Natural killer cell (primary cell): Measurements from ENCODE around the gene ZNF512. TPM values are rescaled to one million over a fixed set of nuclear protein-coding genes. Genes with fewer than 3 reads are reported as not detected.
"Not testable (repeated sequence)": the region's sequence is repeated elsewhere in the genome, so short reads cannot be mapped to it uniquely, and the experiment has no call there.

Experiments
- ATAC-seq, 3 donors: fragments of 150-1000 bp in 2 of 3; fragments of 200-7000 bp in 1 of 3; cut with Tn5 transposase; 1 replicate in 1 of 3; 2 replicates in 2 of 3; pipeline ENCODE4 v1.10.0; 2021; ENCODE audit warnings: mild to moderate bottlenecking in 2 of 3, moderate library complexity in 2 of 3
- DNase-seq, 2 donors: peaks; one replicate each; pipeline versions ENCODE4 v3.0.0 to v3.0.0-alpha.2; 2013 to 2021; ENCODE audit warnings: mixed read lengths in 1 of 2
- H3K27ac ChIP-seq: one replicate; pipeline ENCODE4 v1.5.1; 2013; ENCODE audit warnings: mild to moderate bottlenecking, low read length
- H3K27me3 ChIP-seq: one replicate; pipeline ENCODE4 v1.6.1; 2013; ENCODE audit warnings: low read length; ENCODE audit not compliant: control insufficient read depth, insufficient read depth
- H3K36me3 ChIP-seq: one replicate; pipeline ENCODE4 v1.6.1; 2013; ENCODE audit warnings: low read length; ENCODE audit not compliant: control insufficient read depth, insufficient read depth
- H3K4me1 ChIP-seq: one replicate; pipeline ENCODE4 v1.6.1; 2013; ENCODE audit warnings: low read length; ENCODE audit not compliant: control insufficient read depth, insufficient read depth
- H3K4me3 ChIP-seq: one replicate; pipeline ENCODE4 v1.5.1; 2013; ENCODE audit warnings: low read length
- H3K9me3 ChIP-seq: one replicate; pipeline ENCODE4 v1.6.1; 2013; ENCODE audit warnings: low read length; ENCODE audit not compliant: control insufficient read depth, insufficient read depth
- H3K27ac Mint-ChIP-seq, 2 donors: one replicate each; pipeline ENCODE4 v1.8.0; 2022; ENCODE audit warnings: mild to moderate bottlenecking in 2 of 2, mixed read lengths in 2 of 2, moderate library complexity in 1 of 2
- H3K27me3 Mint-ChIP-seq, 2 donors: one replicate each; pipeline ENCODE4 v1.8.0; 2022; ENCODE audit warnings: low read depth in 2 of 2, mixed read lengths in 2 of 2
- H3K36me3 Mint-ChIP-seq: one replicate; pipeline ENCODE4 v1.8.0; 2022; ENCODE audit warnings: mixed read lengths
- H3K4me1 Mint-ChIP-seq, 2 donors: one replicate each; pipeline ENCODE4 v1.8.0; 2022; ENCODE audit warnings: mixed read lengths in 2 of 2
- H3K4me3 Mint-ChIP-seq: one replicate; pipeline ENCODE4 v1.8.0; 2022; ENCODE audit warnings: mild to moderate bottlenecking, moderate library complexity, mixed read lengths
- H3K9me3 Mint-ChIP-seq, 2 donors: one replicate each; pipeline ENCODE4 v1.8.0; 2022; ENCODE audit warnings: mixed read lengths in 2 of 2
- WGBS: methylation state at CpG from one replicate; pipeline ENCODE4 v1.1.7; 2013; ENCODE audit warnings: missing lambda C conversion rate; ENCODE audit not compliant: insufficient coverage; 5-methylcytosine and 5-hydroxymethylcytosine counted together
- intact Hi-C: fragments of 100-400 bp; cut with micrococcal nuclease; formaldehyde crosslinking; loops from one replicate; pipeline ENCODE4 v1.14.2; 2022
- total RNA-seq, 4 donors: library from RNA; stranded (reverse); fragments of 120-200 nt in 1 of 4; gene quantifications; one replicate each; pipeline versions ENCODE4 v1.2.3 to v1.2.4, GENCODE V29; 2013 to 2022
- TF ChIP-seq, protein P1 (sequence below): fragments of 200-600 bp; IDR thresholded peaks from one replicate; pipeline ENCODE4 v1.8.0; 2022; ENCODE audit warnings: antibody characterized with exemption

ZNF512 gene
- total RNA-seq, 3 donors from 2014 or later (not counting 1 experiment from before 2014, with no cell fraction given) = 26.5 to 40.9 (median 30.6) TPM

DNA sequence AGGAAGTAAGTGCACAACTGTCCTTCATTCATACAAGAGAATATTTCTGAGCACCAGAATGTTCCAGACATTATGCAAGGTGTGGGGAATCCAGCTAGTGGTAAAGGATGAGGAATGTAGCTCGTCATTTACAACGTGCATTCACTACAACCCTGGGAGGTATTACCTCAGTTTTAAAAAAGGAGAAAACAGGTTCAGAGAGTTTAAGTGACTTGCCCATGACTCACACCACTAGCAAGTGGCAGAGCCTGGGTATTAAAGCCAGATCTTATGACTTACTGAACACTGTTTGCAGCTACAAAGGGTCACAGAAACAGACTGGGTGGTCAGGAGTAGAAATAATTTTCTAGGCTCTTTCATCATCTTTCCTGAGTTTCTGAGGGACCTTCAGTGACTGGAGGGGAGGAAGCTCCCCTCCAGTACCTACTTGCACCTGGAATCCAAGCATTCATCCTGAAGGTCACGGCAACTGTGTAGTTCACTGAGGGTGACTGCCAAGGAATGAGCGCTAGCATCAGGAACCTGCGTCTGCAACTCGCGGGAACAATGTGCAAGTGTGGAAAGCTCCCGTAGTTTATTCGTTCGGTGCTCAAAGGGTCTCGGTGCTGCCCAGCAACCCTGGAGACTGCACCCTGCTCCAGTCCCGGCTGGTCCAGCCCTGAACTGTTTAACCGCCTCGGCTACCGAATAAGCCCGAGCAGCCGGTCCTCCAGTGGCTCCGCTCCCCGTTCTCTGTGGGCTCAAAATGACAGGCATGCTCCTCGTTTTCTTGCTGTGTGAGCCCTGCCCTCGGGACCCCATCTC lies 45.3 kb downstream of the ZNF512 start:
- peak in 1 of 2 donors; percentile 12 for DNase-seq
- no peak overlapping the region for H3K27ac Mint-ChIP-seq
- 11% methylated on average over 21 of the region's 21 CpGs for WGBS

DNA sequence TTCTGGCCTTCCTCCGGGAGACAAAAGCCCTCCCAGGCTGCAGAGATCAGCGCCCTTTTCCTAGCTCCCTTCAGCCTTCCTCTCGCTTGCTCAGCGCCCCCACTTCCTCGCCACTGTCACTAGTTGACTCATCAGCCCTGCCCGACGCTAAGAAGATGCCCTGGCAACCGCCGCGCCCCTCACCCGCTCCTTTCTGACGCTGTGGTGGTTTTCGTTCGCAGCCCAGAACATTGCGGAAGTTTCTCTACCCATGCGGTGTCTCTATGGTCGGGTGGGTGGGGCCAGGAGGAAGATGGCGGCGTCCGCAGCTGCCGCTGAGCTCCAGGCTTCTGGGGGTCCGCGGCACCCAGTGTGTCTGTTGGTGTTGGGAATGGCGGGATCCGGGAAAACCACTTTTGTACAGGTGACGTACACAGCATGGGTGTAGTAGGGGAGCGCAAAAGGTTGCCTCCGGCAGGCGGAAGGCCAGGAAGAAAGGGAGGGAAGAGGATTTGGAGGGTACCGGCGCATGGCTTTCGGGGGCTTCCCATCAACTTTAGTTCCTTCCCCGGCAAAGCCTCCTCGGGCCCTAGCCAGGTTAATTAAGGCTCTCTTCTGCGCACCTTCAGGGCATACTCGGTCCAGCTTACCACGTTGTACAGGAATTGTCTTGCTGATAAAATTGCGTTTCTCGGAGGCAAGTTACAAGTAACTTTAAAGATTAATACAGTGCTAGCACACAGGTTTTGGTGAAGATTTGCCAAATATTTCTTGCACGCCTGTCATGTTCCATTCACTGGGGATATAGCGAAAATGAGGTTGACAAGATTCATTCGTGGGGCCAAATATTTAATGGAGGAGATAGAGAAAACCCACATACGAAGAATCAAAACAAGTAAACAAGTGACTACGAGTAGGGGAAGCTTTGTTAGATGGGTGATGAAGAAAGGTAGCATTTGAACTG lies 46.2 kb downstream of the ZNF512 start, which contains the start of the genes CCDC121 and GPN1:
CCDC121 (minus strand) TSS at position 246 of the 943 bp plus-strand sequence. CDS start 1,213 bp downstream, outside the sequence.
GPN1 (plus strand) TSS at position 284 of the 943 bp plus-strand sequence; CDS start at position 293, 9 bp downstream.
- TF ChIP-seq, protein P1, sequence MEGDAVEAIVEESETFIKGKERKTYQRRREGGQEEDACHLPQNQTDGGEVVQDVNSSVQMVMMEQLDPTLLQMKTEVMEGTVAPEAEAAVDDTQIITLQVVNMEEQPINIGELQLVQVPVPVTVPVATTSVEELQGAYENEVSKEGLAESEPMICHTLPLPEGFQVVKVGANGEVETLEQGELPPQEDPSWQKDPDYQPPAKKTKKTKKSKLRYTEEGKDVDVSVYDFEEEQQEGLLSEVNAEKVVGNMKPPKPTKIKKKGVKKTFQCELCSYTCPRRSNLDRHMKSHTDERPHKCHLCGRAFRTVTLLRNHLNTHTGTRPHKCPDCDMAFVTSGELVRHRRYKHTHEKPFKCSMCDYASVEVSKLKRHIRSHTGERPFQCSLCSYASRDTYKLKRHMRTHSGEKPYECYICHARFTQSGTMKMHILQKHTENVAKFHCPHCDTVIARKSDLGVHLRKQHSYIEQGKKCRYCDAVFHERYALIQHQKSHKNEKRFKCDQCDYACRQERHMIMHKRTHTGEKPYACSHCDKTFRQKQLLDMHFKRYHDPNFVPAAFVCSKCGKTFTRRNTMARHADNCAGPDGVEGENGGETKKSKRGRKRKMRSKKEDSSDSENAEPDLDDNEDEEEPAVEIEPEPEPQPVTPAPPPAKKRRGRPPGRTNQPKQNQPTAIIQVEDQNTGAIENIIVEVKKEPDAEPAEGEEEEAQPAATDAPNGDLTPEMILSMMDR = no peak
- H3K9me3 ChIP-seq = no peaks in the 10 kb centered on the region
- under 1% methylated on average over 43 of the region's 44 CpGs for WGBS
- H3K27ac Mint-ChIP-seq = no peak within 1 kb of the TSS
- no peaks in the 10 kb centered on the region for H3K9me3 Mint-ChIP-seq
- H3K4me3 Mint-ChIP-seq = no peak within 1 kb of the TSS
- intact Hi-C loops = loop anchor here (1.0 to 5.0 kb wide), 4 partner anchors 33 to 140 kb away; partner anchors contain the start of genes IFT172, SLC4A1AP, SUPT7L and ZNF512
- H3K4me1 Mint-ChIP-seq = peaks cover 13 to 20% of the 10 kb centered on the region in 2 donors
- peaks cover 13% of the 10 kb centered on the region for H3K4me1 ChIP-seq
- ATAC-seq = peak; percentile 96 to 100 (median 99)
- H3K27me3 ChIP-seq = no peaks in the 10 kb centered on the region
- H3K36me3 ChIP-seq = peaks cover 30% of the 10 kb centered on the region
- H3K36me3 Mint-ChIP-seq = peaks cover 11% of the 10 kb centered on the region
- H3K27ac ChIP-seq = peak within 1 kb of the TSS; percentile 65
- H3K4me3 ChIP-seq = peak within 1 kb of the TSS; percentile 69
- H3K27me3 Mint-ChIP-seq = no peaks in the 10 kb centered on the region
- DNase-seq = peak; percentile 92 to 97

More for the DNA sequence above, 45.3 kb downstream of the ZNF512 start:
- Histone ChIP-seq H3K27ac (peak overlapping the region; percentile 52), H3K4me3 (peak overlapping the region; percentile 69), H3K36me3 (peaks cover 32% of the 10 kb centered on the region), H3K27me3 (no peaks in the 10 kb centered on the region), H3K9me3 (no peaks in the 10 kb centered on the region), H3K4me1 (peaks cover 13% of the 10 kb centered on the region)
- H3K27me3 Mint-ChIP-seq = no peaks in the 10 kb centered on the region
- peak; percentile 6 to 21 (median 12) for ATAC-seq
- no peaks in the 10 kb centered on the region for H3K9me3 Mint-ChIP-seq
- intact Hi-C loops = loop anchor here (2.0 to 5.0 kb wide), 3 partner anchors 34 to 55 kb away; partner anchors contain the start of genes SLC4A1AP, SUPT7L and ZNF512
- peaks cover 13 to 20% of the 10 kb centered on the region in 2 donors for H3K4me1 Mint-ChIP-seq
- peaks cover 12% of the 10 kb centered on the region for H3K36me3 Mint-ChIP-seq
- no peak overlapping the region for H3K4me3 Mint-ChIP-seq
- TF ChIP-seq, protein P1 = no peak

DNA sequence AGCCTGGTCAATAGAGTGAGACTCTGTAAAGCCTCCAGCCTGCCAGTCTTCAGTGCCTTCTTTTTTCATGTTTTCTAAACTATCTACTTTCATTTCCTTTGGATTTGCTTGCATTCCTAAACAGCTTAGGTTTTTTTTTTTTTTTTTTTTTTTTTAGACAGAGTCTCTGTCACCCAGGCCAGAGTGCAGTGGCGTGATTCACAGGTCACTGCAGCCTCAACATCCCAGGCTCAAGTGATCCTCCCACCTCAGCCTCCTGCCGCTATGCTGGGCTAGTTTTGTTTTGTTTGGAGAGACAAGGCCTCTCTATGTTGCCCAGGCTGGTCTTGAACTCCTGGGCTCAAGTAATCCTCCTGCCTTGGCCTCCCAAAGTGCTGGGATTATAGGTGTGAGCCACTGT lies 47.4 kb downstream of the ZNF512 start:
- H3K27ac ChIP-seq, H3K4me3 ChIP-seq, H3K27me3 Mint-ChIP-seq, ATAC-seq, intact Hi-C loops, H3K9me3 ChIP-seq, DNase-seq, H3K27me3 ChIP-seq, H3K9me3 Mint-ChIP-seq: not testable (repeated sequence)
- Mint-ChIP-seq H3K4me3 (peak overlapping the region; percentile 62), H3K4me1 (peaks cover 13 to 20% of the 10 kb centered on the region in 2 donors), H3K36me3 (peaks cover 23% of the 10 kb centered on the region), H3K27ac (peak overlapping the region in 1 of 2 donors; percentile 61)
- Histone ChIP-seq H3K4me1 (peaks cover 13% of the 10 kb centered on the region), H3K36me3 (peaks cover 41% of the 10 kb centered on the region)
- 100% methylated on average over 1 of the region's 2 CpGs for WGBS
